Endothelial cell of hepatic sinusoid (primary cell): ENCODE measurements around the gene ARID1B.

Experiments
- in situ Hi-C: cut with HindIII; loops from 2 replicates; pipeline ENCODE4 v1.10.0; 2017; ENCODE audit warnings: low sequenced_read_pairs

ARID1B gene

DNA sequence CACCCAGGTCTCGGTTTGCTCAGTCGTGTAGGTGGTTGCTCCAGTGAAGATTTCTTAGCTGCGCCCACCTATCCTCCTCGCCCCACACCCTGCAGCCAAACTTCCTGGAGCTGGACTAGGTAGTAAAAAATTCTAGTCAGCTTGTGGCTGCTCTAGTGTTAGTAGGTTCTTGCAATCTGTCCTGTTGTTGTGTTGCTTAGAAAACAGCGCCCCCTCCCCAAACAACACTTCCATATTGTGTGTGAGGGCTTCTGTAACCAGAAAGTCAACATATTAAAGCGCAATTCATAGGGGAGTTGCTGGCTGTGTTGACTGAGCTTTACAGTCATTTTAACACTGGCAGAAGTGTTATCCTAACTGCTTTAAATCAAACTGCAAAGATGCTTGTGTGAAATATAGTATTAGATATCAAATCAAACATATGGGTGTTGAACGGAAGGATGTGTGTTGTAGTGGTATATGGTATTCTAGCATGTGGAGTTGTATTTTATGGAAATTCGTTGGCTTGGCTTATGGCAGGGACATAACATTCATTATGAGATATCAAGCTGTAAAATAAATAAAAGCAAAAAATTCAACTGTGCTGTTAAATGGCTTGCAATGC, 122.5 kb downstream of the ARID1B start:
- in situ Hi-C loops, result no loop called here

- in situ Hi-C loops, result no loop called here
These were observed 123.1 kb downstream of the ARID1B start for GRCh38 chr6:156900292-156900691.

GRCh38 chr6:156901309-156902019, 124.3 kb downstream of the ARID1B start:
- in situ Hi-C loops, result no loop called here

GRCh38 chr6:156902782-156903181, 125.6 kb downstream of the ARID1B start:
- in situ Hi-C loops, result no loop called here

DNA sequence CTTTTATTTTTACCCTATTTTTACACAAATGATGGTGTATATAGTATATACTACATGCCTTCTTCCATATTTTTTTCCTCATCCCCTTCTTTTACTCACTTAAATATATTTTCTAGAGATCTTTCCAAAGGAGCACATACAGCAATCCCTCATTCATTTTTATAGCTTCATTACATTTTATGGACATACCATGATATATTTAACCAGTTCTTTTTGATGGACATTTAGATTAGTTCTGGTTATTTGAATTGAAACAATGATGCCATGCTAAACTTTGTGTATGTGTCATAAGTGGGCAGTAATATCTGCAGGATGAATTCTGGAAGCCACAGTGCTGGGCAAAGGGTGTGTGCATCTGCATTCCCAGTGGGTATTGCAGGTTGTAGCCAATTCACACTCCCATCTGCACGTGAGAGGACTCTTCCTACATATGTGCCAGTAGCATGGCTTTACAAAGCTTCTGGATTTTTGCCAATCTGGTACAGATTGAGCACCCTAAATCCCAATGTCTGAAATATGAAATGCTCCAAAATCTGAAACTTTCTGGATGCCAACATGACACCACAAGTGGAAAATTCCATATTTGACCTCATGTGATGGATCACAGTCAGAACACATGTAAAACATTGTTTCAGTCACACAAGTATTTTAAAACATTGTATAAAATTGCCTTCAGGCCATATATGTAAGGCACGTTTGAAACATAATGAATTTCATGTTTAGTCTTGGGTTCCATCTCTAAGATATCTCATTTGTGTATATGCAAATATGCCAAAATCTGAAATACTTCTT, 127.2 kb downstream of the ARID1B start:
- in situ Hi-C loops, result no loop called here

GRCh38 chr6:156905801-156906200, 128.6 kb downstream of the ARID1B start:
- in situ Hi-C loops, result no loop called here

- in situ Hi-C loops, result no loop called here
These were observed 129.3 kb downstream of the ARID1B start for GRCh38 chr6:156906451-156906850.

DNA sequence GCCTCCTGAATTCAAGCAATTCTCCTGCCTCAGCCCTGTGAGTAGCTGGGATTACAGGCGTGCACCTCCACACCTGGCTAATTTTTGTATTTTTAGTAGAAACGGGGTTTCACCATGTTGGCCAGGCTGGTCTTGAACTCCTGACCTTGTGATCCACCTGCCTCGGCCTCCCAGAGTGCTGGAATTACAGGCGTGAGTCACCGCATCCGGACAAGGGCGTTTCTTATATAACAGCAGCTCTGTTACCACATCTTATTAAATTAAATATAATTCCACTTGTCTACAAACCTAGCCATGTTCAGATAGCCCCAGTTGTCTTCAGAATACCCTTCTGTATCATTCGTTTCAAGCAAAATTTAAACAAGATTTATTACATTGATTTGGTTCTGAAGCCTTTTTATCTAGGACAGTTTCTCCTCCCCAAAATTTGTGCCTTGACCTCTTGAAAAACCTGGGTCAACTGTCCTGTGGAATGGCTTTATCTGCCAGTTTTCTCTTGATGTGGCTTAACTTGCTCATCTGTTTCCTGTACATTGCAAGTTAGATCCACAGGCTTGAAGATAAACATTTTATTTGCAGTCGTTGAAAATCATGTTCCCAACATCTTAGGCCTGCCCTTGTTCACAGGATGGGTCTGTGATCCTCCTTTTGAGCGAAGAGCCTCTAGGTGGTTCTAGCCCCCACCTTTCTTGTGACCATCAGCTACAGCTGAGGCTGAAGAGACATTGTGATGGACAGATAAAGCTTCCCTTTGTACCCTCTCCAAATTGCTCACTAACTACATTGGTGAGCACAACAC, 132.2 kb downstream of the ARID1B start:
- in situ Hi-C loops, result no loop called here

DNA sequence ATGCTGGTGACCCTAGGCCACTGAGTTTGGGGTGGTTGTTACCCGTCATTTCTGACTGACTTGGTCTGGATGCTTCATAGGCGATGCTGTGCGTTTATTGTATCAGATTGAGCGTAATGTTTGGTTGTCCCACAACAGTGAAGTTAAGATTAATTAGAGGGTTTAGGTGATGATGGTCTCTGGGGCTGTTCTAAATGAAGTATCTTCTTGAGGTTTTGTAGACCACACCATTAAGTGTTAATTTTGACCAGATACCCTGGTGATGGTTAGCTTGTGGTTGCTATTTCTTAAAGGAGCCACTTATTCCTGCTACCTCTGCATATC, 132.8 kb downstream of the ARID1B start:
- in situ Hi-C loops, result no loop called here

- in situ Hi-C loops, result no loop called here
These were observed 133.8 kb downstream of the ARID1B start for GRCh38 chr6:156910938-156911337.

DNA sequence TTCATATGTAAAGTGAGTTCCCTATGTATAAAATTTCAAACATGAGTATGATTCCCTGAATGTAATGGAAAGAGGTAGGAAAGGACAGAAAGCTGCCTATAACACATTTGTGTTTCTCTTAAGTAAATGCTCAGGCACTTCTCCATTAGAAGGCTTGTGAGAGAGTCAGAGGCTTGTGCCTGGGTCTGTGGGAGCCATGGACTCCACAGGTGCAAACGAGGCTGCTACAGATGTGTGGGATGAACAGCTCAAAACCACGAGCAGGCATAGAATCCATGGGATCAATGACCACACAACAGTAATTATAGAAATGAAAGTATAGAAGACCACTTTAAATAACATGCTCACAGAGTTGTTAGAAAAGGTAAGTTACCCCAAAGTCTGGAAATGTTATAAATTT, 134.4 kb downstream of the ARID1B start:
- in situ Hi-C loops, result no loop called here

GRCh38 chr6:156912431-156912830, 135.3 kb downstream of the ARID1B start:
- in situ Hi-C loops, result no loop called here

DNA sequence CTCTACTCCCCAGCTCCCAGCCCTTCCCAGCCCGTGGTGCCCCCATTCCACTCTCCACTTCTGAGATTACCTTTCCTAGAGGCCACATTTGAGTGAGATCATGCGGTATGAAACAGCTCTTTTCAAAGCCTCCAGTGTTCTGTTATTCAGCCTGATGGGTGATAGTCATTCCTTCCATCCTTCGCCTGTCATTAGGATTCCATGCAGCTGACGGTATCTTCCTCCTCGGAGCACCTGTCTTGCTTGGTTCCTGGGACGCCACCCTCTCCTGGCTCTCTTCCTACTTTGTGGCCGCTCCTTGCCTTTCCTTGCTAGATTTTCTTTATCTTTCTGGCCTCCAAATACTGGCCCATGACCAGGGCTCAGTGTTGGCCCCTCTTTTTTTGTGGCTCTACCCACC, 137.0 kb downstream of the ARID1B start:
- in situ Hi-C loops, result no loop called here

GRCh38 chr6:156916130-156916801, 139.1 kb downstream of the ARID1B start:
- in situ Hi-C loops, result no loop called here

- in situ Hi-C loops, result no loop called here
These were observed 140.0 kb downstream of the ARID1B start for GRCh38 chr6:156917213-156917612.

- in situ Hi-C loops, result no loop called here
These were observed 141.5 kb downstream of the ARID1B start for GRCh38 chr6:156918647-156919046.

DNA sequence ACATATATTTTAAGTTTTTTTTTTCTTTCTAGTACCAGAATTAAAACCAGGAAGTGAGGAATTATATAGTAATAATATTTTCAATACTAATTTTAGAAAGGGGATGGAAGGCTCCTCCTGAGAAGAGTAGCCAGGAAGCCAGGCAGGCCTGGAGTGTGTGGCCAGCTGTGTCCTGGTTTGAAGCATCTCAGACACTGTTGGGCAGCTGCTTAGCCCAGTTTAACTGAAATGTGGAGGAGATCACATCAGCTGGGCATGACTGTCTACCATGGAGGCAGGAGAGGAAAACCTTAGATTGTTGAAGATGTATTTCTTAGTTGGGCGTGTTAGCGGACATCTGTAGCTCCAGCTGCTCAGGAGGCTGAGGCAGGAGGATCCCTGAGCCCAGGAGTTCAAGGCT, 142.2 kb downstream of the ARID1B start:
- in situ Hi-C loops, result no loop called here

GRCh38 chr6:156919814-156920369, 142.7 kb downstream of the ARID1B start:
- in situ Hi-C loops, result no loop called here

DNA sequence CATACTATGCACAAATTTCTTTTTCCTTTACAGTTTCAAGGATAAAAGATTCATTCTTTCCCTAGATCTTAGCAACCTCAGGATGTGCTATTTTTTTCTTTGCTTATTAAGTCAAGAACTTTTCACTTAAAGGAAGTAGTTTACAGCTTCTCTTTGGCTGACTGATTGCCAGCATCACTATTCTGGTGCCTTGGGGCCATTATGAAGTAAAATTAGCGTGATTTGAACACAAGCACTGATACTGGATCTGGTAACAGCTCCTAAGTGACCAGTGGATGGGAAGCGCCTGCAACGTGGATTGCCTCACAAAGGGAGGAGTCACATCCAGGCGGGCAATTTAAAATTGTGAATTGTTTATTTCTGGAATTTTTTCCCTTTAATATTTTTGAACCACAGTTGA, 147.1 kb downstream of the ARID1B start:
- in situ Hi-C loops, result no loop called here

- in situ Hi-C loops, result no loop called here
These were observed 147.8 kb downstream of the ARID1B start for GRCh38 chr6:156925026-156925425.
